Caco-2 (cell line): Measurements from ENCODE around the gene ZNG1F. TPM values are rescaled to one million over a fixed set of nuclear protein-coding genes. Genes with fewer than 3 reads are reported as not detected.
"Not testable (repeated sequence)": the region's sequence is repeated elsewhere in the genome, so short reads cannot be mapped to it uniquely, and the experiment has no call there.

Experiments used
- BruUV-seq: library from RNA; stranded (reverse); fragments of 400-500 nt; replicated peaks from 2 replicates; lab custom pipeline; 2021; lab: Mats Ljungman, UMichigan
- CTCF ChIA-PET: fragments of 300-600 bp; sonication (Branson Sonifier 250); formaldehyde crosslinking; loops from one replicate; lab custom pipeline; 2022; ENCODE audit warnings: antibody characterized with exemption; lab: Charles Lee
- POLR2A ChIA-PET: fragments of 300-600 bp; sonication (Branson Sonifier 250); formaldehyde crosslinking; loops from one replicate; lab custom pipeline; 2022; ENCODE audit warnings: antibody characterized with exemption; lab: Charles Lee
- DNase-seq, 2 experiments: peaks; one replicate each; pipeline versions ENCODE4 v3.0.0 to v3.0.0-alpha.2; 2020 to 2022
- H3K27me3 ChIP-seq: replicated peaks from 2 replicates; pipeline ENCODE4 v1.6.0; 2011; ENCODE audit warnings: low read length; ENCODE audit not compliant: control insufficient read depth, insufficient read depth
- H3K36me3 ChIP-seq: 2 replicates; pipeline ENCODE4 v1.5.1; 2011; ENCODE audit warnings: low read length; ENCODE audit not compliant: control insufficient read depth, insufficient read depth
- H3K4me1 ChIP-seq: fragments of 250-450 bp; sonication (Bioruptor Pico); 2 replicates; pipeline ENCODE4 v1.5.1; 2020; ENCODE audit warnings: mild to moderate bottlenecking
- H3K4me3 ChIP-seq: 2 replicates; pipeline ENCODE4 v1.5.1; 2011; ENCODE audit warnings: low read depth, mild to moderate bottlenecking, control low read depth, low read length
- H3K9me3 ChIP-seq: fragments of 250-450 bp; sonication (Bioruptor Pico); 2 replicates; pipeline ENCODE4 v1.5.1; 2020; ENCODE audit warnings: mild to moderate bottlenecking, moderate library complexity
- H3K27ac Mint-ChIP-seq: one replicate; pipeline ENCODE4 v1.8.0; 2022; ENCODE audit warnings: mixed read lengths; ENCODE audit not compliant: unreplicated experiment
- H3K27me3 Mint-ChIP-seq: one replicate; pipeline ENCODE4 v1.8.0; 2022; ENCODE audit warnings: mixed read lengths; ENCODE audit not compliant: insufficient read depth, unreplicated experiment
- H3K36me3 Mint-ChIP-seq: one replicate; pipeline ENCODE4 v1.8.0; 2022; ENCODE audit warnings: mild to moderate bottlenecking, mixed read lengths; ENCODE audit not compliant: insufficient read depth, unreplicated experiment
- H3K4me1 Mint-ChIP-seq: one replicate; pipeline ENCODE4 v1.8.0; 2022; ENCODE audit warnings: low read depth, mixed read lengths; ENCODE audit not compliant: unreplicated experiment
- H3K4me3 Mint-ChIP-seq: one replicate; pipeline ENCODE4 v1.8.0; 2022; ENCODE audit warnings: mild to moderate bottlenecking, moderate library complexity, mixed read lengths; ENCODE audit not compliant: unreplicated experiment
- H3K9me3 Mint-ChIP-seq: one replicate; pipeline ENCODE4 v1.8.0; 2022; ENCODE audit warnings: mixed read lengths; ENCODE audit not compliant: unreplicated experiment
- intact Hi-C: fragments of 100-400 bp; cut with micrococcal nuclease; formaldehyde crosslinking; loops from one replicate; pipeline ENCODE4 v1.10.0; 2022; ENCODE audit not compliant: unreplicated experiment
- microRNA-seq: library from miRNA; unstranded; fragments of <30 nt; microRNA quantifications from one replicate; pipeline ENCODE4 v1.2.0, GENCODE V29; 2022
- total RNA-seq: library from RNA; stranded (reverse); gene quantifications from 2 replicates; pipeline ENCODE4 v1.2.3, GENCODE V29; 2022

Gene ZNG1F
- total RNA-seq, 1 experiment from 2014 or later, result 4.9 TPM

- H3K9me3 Mint-ChIP-seq, intact Hi-C loops: not testable (repeated sequence)
These were observed 101.8 kb downstream of the ZNG1F start for GRCh38 chr9:41087157-41087780.

DNA sequence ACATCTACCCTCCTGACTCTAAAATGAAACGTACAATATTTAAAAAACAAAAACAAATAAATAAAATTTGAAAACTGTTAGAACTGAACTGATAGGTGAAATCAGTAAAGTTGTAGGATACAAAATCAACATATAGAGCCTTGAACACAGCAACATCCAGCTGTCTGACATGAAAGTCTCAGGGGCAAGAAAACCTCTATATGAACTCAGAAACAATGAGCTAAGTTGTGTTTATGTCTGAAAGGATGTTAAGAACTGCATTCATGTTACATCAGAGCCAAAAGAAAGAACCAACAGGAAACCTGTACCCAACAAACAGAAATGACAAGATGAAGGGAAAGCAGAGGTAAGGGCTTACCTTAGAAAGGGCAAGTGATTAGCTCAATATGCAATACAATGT, 102.4 kb downstream of the ZNG1F start:
- H3K27ac Mint-ChIP-seq, POLR2A ChIA-PET, H3K27me3 Mint-ChIP-seq, H3K9me3 Mint-ChIP-seq, CTCF ChIA-PET, H3K36me3 Mint-ChIP-seq, H3K4me1 Mint-ChIP-seq, H3K27me3 ChIP-seq, H3K4me1 ChIP-seq, H3K4me3 Mint-ChIP-seq, H3K36me3 ChIP-seq, H3K4me3 ChIP-seq, BruUV-seq, intact Hi-C loops, DNase-seq, H3K9me3 ChIP-seq: not testable (repeated sequence)

More at GRCh38 chr9:41087157-41087780, 101.8 kb downstream of the ZNG1F start:
- POLR2A ChIA-PET, H3K36me3 Mint-ChIP-seq, H3K36me3 ChIP-seq, H3K4me1 ChIP-seq, DNase-seq, H3K9me3 ChIP-seq, H3K27me3 Mint-ChIP-seq, CTCF ChIA-PET, H3K27me3 ChIP-seq, H3K27ac Mint-ChIP-seq, H3K4me3 ChIP-seq, BruUV-seq, H3K4me1 Mint-ChIP-seq, H3K4me3 Mint-ChIP-seq: not testable (repeated sequence)

- H3K4me1 ChIP-seq, DNase-seq, H3K36me3 Mint-ChIP-seq, H3K4me3 ChIP-seq, H3K27ac Mint-ChIP-seq, H3K36me3 ChIP-seq, H3K27me3 Mint-ChIP-seq, CTCF ChIA-PET, H3K27me3 ChIP-seq, BruUV-seq, H3K9me3 ChIP-seq, H3K9me3 Mint-ChIP-seq, H3K4me1 Mint-ChIP-seq, intact Hi-C loops, POLR2A ChIA-PET, H3K4me3 Mint-ChIP-seq: not testable (repeated sequence)
These were observed 102.9 kb downstream of the ZNG1F start for GRCh38 chr9:41086215-41086614.

DNA sequence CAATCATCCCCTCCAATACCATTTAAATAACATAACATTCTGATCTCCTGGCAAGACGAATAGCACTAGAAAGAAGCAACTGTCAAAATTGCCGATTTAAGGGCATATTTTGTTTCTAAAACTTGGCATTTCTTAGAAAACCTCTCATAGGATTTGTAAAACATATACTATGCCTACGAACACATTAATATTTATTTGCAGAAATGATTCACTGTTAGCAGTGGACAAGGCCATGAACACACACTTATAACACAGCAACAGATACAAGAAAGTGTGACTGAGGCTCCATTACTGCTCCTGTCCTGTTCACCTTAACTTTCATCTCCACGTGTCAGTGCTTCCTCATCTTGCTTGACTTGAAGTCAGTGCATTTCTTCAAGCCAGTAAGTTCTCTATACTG, 106.8 kb downstream of the ZNG1F start:
- H3K9me3 Mint-ChIP-seq, H3K9me3 ChIP-seq, H3K4me1 Mint-ChIP-seq, intact Hi-C loops, H3K4me3 Mint-ChIP-seq, H3K4me3 ChIP-seq, DNase-seq, H3K27me3 Mint-ChIP-seq, CTCF ChIA-PET, H3K4me1 ChIP-seq, POLR2A ChIA-PET, H3K36me3 Mint-ChIP-seq, H3K36me3 ChIP-seq, H3K27ac Mint-ChIP-seq, BruUV-seq, H3K27me3 ChIP-seq: not testable (repeated sequence)

Small RNA genes lying within 50 kb of the gene (microRNA-seq; reads per million reads assigned to microRNA genes)
- gene MIR4477A, result not detected

Other genes with a start within 250 kb of the ZNG1F start
- not detected in 2 replicates for gene FOXD4L6, start 60.6 kb downstream of the ZNG1F start, total RNA-seq